HG02970 (cell line): Measurements from ENCODE around the gene CD248.
"Not testable (repeated sequence)": the region's sequence is repeated elsewhere in the genome, so short reads cannot be mapped to it uniquely, and the experiment has no call there.

Source experiments
- ATAC-seq: cut with Tn5 transposase; IDR thresholded peaks from one replicate; pipeline ENCODE4 v1.9.1; 2021; ENCODE audit warnings: mild to moderate bottlenecking, moderate library complexity, moderate number of reproducible peaks; ENCODE audit not compliant: unreplicated experiment, low FRiP score

The CD248 gene

DNA sequence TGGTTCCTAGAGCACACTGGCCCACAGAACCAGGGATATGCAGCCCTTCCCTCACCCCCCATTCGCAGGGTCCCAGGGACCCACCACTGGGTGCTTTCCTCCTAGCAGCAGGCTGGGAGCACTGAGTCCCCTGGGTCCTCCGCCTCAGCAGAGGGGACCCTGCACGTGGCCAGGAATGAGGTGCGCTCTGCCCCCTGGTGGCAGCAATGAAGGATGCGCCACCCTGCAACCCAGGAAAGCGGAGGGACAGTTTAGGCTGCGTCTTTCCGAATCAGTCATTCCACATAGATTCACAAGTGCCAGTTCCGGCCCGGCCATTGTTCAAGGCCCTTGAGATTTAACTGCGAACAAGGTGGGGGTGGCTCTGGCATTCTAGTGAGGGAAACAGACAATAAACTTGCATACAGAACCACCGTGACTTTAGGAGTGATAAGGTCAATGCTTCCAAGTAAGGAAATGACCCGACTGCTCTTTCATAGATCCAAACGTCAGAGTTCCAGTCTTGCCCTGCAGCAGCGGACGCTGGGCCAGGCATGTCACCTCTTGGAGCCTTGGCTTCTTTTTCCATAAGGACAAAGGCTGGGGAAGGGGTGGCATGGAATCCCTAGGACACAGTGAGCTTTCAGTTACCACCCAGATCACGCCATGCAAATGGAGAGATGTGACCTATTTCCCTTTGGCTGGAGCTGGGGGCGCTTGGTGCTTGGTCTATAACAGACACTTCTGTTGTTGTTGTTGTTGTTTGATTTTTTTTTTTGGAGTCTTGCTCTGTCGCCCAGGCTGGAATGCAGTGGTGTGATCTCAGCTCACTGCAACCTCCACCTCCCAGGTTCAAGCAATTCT lies 11.7 kb upstream of the CD248 start:
- no peak for ATAC-seq

- ATAC-seq, result no peak
Observed at GRCh38 chr11:66328031-66328301, 11.1 kb upstream of the CD248 start.

- no peak for ATAC-seq
Observed at GRCh38 chr11:66327171-66328030, 10.6 kb upstream of the CD248 start.

GRCh38 chr11:66326261-66327111 lies 9.6 kb upstream of the CD248 start:
- ATAC-seq, result no peak

- no peak for ATAC-seq
Observed at GRCh38 chr11:66325263-66325671, 8.4 kb upstream of the CD248 start.

- ATAC-seq, result no peak
Observed at GRCh38 chr11:66324664-66325063, 7.8 kb upstream of the CD248 start.

DNA sequence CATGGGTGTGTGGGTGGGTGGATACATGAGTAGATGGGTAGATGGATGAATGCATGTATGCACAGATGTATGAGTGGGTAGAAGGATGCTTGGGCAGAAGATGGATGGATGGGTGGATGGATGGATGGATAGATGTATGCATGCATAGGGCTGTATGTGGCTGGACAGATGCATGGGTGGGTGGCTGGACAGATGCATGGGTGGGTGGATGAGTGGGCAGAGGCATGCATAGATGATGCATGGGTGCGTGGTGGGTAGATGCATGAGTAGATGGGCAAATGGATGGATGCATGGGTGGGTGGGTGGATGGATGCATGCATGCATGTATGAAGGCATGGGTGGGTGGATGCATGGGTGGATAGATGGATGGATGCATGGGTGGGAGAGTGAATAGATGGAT lies 6.8 kb upstream of the CD248 start:
- ATAC-seq, result no peak

DNA sequence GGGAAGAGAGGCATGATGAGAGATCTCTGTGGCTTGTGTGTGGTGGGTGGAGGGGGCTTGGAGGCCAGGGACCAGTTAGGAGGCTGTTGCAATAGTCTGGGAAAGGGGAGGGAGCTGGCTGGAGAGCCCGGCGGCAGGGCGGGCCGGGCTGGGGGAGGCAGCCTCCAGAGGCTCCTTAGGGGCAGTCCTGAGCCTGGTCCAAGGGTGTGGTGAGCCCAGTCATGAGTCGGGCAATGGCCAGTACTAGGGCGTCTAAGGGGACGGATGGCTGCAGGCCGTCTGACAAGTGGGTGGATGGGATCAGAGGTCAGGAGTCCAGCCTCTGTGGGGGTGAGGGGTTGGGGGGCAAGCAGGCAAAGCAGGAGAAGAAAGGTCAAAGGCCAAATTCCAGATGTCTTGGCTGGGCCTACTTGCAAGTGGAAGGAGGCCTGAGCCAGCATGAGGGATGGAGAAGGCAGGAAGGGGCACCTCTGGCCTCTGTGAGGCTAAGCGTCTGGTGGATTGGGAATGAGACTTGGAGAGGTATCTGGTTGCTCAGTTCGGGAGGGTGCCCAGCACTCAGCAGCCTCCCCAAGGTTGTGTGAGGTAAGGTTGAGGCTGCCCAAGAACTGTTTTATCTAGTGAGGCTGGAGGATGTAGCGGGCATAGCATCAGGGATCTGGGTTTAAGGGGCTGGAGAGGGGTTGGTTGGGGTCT lies 6.0 kb upstream of the CD248 start:
- ATAC-seq, result no peak

DNA sequence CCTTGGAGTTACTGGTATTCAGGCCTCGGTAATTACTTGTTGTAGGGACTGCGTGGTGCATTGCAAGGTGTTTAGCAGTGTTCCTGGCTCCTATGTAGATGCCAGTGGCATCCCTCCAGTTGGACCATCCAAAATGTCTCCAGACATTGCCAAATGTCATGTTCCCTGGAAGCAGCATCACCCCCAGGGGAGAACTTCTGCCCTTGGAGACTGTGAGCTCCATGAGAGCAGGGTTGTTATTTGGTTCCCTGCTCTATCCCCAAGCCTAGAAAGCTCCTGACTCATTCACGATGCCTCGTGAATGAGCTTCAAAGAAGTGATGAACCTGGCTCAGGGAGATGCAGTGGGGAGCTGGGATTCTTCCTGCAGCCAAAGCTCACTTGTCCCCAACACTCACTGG lies 4.8 kb upstream of the CD248 start:
- ATAC-seq, result no peak

DNA sequence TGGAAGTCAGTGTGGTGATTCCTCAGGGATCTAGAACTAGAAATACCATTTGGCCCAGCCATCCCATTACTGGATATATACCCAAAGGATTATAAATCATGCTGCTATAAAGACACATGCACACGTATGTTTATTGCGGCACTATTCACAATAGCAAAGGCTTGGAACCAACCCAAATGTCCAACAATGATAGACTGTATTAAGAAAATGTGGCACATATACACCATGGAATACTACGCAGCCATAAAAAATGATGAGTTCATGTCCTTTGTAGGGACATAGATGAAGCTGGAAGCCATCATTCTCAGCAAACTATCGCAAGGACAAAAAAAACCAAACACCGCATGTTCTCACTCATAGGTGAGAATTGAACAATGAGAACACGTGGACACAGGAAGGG lies 3.9 kb upstream of the CD248 start:
- ATAC-seq, result not testable (repeated sequence)

- ATAC-seq, result not testable (repeated sequence)
Observed at GRCh38 chr11:66320289-66320688, 3.4 kb upstream of the CD248 start.

GRCh38 chr11:66318600-66318970 lies 1.7 kb upstream of the CD248 start:
- ATAC-seq, result no peak

GRCh38 chr11:66317723-66318599 lies 1.1 kb upstream of the CD248 start:
- no peak for ATAC-seq

GRCh38 chr11:66317322-66317722 lies 478 bp upstream of the CD248 start:
- no peak for ATAC-seq

GRCh38 chr11:66315921-66316811 lies 678 bp downstream of the CD248 start:
- no peak for ATAC-seq

- ATAC-seq, result no peak
Observed at GRCh38 chr11:66315498-66315885, 1.4 kb downstream of the CD248 start.

DNA sequence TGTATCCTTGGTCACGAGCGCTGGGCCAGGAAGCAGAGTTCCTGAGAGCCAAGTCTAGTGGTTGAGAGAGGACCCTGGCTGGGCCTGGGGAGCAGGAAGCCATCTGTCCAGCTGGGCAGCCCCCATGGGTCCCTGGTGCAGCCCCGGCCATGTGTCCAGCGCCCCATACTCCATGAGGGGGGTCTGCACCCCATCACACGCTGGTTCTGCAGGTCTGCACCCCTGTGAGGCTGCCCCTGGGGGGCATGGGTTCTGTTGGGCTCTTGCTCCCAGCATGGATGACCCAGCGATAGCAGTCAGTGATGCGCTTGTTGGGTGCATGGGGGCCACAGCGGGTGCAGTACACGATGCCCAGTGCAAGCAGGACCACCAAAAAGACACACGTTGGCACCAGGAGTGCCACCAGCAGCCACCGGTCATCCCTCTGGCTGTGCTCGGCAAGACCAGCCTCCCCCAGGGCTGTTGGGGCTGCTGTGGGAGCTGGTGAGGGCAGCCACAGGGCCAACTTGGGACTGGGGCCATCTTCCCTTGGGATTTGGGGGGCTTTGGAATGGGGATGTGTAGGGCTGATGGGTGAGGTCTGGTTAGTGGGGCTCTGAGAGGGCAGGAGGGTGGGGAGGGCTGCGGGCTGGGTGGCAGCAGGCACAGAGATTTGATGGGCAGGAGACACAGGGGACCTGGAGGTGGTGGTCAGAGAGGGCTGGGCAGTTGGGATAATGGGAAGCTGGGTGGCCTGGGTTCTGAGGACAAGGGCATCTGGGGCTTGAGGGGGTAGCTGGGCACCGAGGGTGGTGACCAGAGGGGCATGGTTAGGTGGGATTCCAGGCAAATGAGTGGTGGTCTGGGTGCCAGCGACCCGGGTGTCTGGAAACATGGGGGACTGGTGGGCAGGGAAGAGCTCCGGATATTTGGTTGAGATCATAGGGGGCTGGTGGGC lies 2.0 kb downstream of the CD248 start:
- no peak for ATAC-seq

GRCh38 chr11:66314186-66314501 lies 2.7 kb downstream of the CD248 start:
- ATAC-seq, result no peak
